ENCODE results near the gene TAF4.

- TF ChIP-seq CTCF (IDR thresholded peaks at IDR 0.05) (no peak), POLR2A (IDR thresholded peaks at IDR 0.05; ENCODE audit: low read depth) (no peak), POLR2AphosphoS5 (IDR thresholded peaks at IDR 0.05) (no peak), EP300 (IDR thresholded peaks at IDR 0.05) (no peak)
Measured at GRCh38 chr20:62012631-62013030, 53.0 kb downstream of the TAF4 start.
